GM19395 (cell line): ENCODE measurements around the gene HSF2BP.
"Not testable (repeated sequence)": the region's sequence is repeated elsewhere in the genome, so short reads cannot be mapped to it uniquely, and the experiment has no call there.

ENCODE experiments used
- ATAC-seq: cut with Tn5 transposase; IDR thresholded peaks from one replicate; pipeline ENCODE4 v1.9.1; 2021; ENCODE audit warnings: mild to moderate bottlenecking, moderate library complexity; ENCODE audit not compliant: unreplicated experiment

HSF2BP gene

GRCh38 chr21:43653626-43654025 lies 5.7 kb downstream of the HSF2BP start:
- ATAC-seq = no peak

- no peak for ATAC-seq
These were observed 6.7 kb downstream of the HSF2BP start for GRCh38 chr21:43652616-43653015.

- not testable (repeated sequence) for ATAC-seq
These were observed 7.4 kb downstream of the HSF2BP start for GRCh38 chr21:43651926-43652325.

GRCh38 chr21:43648171-43648570 lies 11.1 kb downstream of the HSF2BP start:
- no peak for ATAC-seq

GRCh38 chr21:43646550-43647260 lies 12.6 kb downstream of the HSF2BP start:
- ATAC-seq = peak; percentile 70

GRCh38 chr21:43645976-43646375 lies 13.3 kb downstream of the HSF2BP start:
- ATAC-seq = no peak

- ATAC-seq = no peak
These were observed 14.0 kb downstream of the HSF2BP start for GRCh38 chr21:43645136-43645891.

- no peak for ATAC-seq
These were observed 14.7 kb downstream of the HSF2BP start for GRCh38 chr21:43644609-43645008.

- no peak for ATAC-seq
These were observed 15.2 kb downstream of the HSF2BP start for GRCh38 chr21:43644071-43644470.

GRCh38 chr21:43643193-43643592 lies 16.1 kb downstream of the HSF2BP start:
- no peak for ATAC-seq

- no peak for ATAC-seq
These were observed 18.9 kb downstream of the HSF2BP start for GRCh38 chr21:43640400-43640799.

- no peak for ATAC-seq
These were observed 19.6 kb downstream of the HSF2BP start for GRCh38 chr21:43639470-43640353.

GRCh38 chr21:43637530-43638158 lies 21.6 kb downstream of the HSF2BP start:
- ATAC-seq = no peak

GRCh38 chr21:43635436-43635835 lies 23.9 kb downstream of the HSF2BP start:
- no peak for ATAC-seq

- no peak for ATAC-seq
These were observed 24.7 kb downstream of the HSF2BP start for GRCh38 chr21:43634618-43635017.

- ATAC-seq = no peak
These were observed 26.8 kb downstream of the HSF2BP start for GRCh38 chr21:43632373-43632905.

- ATAC-seq = no peak
These were observed 27.7 kb downstream of the HSF2BP start for GRCh38 chr21:43631411-43632107.

GRCh38 chr21:43627527-43627926 lies 31.8 kb downstream of the HSF2BP start:
- ATAC-seq = no peak

- ATAC-seq = no peak
These were observed 32.9 kb downstream of the HSF2BP start for GRCh38 chr21:43626390-43626789.

- no peak for ATAC-seq
These were observed 34.9 kb downstream of the HSF2BP start for GRCh38 chr21:43624339-43624738.
